Stimulated activated CD4-positive, alpha-beta T cell treated with anti-CD3 and anti-CD28 coated beads, Interleukin-4, amount 100 ng/mL, for 4 hours (primary cell): Measurements from ENCODE around the gene PDE7B.

ENCODE experiments used
- DNase-seq, 2 experiments: peaks; one replicate each; pipeline ENCODE4 v3.0.0-alpha.2; 2020

PDE7B gene

DNA sequence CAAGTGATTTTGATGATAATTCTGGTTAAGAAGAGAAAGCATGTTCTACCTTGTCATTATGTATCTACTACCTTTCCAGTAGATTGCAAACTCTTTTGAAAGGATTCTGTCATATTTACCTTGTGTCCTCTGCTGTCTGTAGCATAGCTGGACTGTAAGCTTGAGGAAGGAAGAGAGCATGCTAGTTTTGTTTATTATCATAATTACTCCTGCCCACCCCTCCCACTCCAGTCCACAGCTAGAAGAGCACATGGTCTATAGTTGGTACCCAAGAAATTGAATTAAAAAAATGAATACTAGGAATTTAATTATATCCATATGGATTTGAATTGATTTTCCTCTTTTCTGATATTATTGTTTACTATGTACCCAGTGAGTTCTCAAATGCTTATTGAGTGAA lies 40.2 kb downstream of the PDE7B start:
- DNase-seq = no peak

DNA sequence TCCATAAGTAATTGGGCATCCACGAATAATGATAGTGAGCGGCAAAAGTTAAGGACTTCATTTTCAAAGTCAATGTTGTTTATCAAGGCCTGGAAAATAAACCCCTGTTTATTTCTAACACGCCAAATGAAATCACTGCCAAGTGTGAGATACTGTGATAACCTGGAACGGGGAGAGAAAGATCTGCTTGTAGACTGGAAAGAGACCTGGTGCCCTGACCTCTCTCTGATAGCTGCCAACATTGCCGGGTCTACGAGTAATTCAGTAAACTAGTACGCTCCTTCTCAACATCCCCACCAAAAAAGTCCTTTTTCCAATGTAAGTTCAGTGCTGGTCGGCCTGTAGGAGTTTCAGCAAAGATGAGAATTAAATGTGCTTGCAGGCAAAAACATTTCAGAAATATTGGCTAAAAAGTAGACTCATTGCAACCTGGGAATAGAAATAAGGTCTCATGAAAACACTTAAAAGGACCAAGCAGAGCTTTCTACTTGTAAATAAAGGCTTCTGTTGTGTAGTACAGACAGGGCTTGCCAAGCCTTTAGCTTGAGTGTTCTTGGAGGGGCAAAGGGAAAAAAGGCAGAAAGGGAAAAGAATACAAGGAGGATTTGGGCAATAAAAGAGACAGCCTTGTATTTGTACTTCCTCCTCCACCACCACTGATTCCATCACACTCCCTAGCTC lies 43.9 kb downstream of the PDE7B start:
- no peak for DNase-seq

DNA sequence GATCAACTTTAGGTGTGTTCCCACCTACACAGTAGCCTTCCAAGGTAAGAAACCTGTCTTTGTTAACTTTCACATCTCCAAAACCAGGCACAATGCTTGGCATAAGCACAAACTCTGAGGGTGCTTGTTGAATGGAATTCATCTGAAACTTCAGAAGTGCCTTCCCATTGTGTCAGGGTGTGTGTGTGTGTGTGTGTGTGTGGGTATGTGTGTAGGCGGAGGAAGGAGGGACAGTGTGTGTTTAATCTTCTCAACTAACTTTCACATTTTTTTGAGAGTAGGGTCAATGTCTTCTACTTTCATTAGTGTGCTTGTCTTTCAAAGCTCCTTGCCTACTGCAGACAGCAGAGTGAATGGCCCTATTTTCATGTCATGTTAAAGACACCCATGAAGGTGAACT lies 45.6 kb downstream of the PDE7B start:
- no peak for DNase-seq

DNA sequence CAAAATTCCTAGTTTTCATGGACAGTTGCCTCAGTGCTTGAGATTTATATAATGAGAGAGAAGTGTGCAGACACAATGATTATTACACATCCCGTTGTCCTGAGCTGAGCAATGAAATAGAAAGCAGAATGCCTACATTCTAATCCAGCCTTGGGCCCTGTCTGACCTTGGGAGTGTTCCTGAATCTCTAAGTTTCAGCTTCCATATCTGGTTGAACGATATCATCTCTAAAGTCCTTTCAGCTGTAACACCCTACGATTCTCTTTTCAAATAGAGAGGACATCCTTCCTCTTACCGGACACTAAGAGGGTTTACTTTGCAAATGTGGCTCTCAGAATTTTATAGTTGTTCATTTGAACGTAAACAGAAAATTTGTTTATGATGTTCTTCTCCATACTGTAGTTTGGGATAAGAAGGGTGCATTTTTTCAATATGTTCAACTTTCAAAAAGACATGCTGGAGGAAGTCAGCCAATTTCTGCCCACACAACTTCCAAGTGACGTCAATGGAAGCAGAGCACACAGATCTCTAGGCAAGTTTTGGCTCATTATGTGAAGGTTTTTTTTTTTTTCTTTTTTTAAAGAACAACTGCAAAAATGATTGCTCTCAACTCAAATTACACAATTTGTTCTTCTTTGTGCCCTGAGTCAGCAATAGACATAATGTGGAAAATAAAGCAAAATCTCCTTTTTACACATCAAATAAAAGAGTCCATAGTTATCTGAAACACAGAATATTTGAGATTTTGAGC lies 50.4 kb downstream of the PDE7B start:
- DNase-seq = peak in 1 of 2 experiments; percentile 19

DNA sequence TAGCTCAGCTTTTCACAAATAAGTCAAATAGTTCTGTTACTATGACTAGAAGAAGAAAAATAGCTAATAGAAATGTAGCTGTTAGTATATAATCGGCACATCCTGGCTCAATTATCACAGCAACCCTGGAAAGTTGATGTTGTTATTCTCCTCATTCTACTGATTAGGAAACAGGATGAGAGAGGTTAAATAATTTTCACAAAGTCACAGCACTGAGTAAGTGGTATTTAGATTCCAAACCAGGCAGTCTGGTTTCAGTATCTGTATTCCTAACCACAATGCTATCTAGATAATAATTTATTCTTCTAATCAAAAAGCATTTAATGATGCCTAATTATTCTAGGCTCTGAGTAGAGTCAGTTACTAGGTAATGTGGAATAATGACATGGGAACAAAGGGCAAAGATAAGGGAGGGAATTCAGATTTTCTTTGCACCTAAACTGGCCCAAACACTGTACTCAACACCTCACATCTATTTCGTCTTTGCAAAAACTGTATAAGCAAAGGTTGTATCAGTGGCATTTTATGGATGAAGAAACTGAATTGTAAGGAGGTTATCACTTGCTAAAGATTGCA lies 51.3 kb downstream of the PDE7B start:
- DNase-seq = no peak

DNA sequence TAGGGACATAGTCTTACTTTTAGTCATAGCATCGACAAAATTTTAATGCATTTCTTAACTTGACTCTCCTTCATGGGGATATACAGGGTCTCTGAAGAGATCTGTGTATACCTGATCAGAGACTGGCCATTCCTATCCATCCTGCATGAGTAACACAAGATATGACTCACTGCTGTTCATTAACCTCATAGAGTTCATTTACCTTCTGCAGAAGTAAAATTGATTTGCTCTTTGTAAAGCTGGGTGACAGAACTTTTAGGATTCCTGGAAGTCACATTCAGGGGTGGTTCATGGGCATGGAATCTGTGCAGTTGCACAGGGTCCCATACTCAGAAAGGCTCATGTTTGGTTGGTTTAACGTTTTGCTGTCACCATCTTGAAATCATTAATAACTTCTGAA lies 53.2 kb downstream of the PDE7B start:
- DNase-seq = no peak

DNA sequence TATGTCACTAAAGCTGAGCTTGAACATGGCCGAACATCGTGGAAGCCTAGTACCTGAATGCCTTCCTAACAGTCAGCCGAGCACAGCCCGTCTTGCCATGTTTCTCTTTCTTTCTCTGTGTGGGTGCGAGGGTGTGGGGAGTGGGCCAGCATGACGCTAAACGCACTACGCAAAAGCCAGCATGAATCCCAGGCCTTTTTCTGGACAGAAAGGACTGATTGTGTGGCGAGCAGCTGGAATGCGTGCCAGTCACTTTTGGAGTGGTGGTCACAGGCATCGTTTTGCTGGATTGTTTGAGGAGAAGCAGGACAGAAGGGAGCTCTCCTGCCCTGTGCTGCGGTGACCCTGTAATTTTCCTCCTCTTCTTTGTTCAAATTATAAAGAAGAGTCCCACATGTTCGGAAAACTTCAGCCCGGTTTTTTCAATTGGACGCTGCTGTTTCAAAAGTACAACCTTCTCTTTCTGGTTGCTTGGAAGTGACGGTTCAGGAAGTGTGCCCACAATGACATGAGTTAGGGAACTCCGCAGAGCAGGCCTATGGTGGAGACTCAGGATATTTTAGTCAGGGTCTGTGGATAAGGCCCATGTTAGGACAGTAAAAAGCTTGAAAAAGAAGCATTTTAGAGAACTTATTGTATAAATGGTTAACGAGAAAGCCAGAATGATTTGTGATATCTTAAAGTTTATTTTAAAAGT lies 54.3 kb downstream of the PDE7B start:
- no peak for DNase-seq

DNA sequence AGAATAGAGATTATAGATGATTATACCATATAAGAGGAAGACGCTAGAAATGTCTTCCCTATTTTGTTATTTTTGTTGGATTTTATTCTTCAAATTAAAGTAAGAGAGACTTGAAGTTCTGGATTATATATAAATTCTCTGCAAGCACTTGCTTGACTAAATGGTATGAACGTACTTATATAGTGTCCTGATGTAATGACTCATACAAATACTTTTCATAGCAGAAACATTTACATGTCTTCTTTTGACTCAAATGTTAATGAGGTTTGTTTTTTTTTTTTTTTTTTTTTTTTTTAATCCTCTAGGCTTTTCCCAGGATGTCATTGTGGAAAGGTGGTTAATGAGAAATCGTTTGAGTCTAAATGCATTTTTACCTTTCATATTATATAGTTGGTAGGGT lies 55.0 kb downstream of the PDE7B start:
- DNase-seq = no peak

DNA sequence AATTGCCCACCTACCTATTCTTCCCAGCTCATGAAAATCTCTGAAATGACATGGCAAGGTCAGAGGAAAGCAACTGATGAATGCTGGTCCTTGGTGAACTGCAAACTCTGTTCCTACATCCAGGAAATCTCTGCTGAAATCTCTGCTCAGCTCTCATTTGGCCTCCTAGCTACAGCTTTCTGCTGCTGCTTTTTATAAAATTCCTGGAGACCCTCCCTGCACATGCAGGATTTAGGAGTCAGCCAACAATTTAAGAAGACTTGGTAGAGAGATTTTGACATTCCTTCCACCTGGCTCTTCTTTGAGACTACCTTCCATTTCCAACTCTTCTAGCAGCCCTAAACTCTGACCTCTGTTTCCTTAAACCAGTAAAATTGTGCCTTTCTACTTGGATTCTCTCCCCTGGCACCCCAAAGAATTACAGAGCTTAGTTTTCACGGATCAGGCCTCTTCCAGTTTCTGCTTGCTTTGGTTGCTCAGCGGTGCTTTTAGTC lies 55.5 kb downstream of the PDE7B start:
- no peak for DNase-seq

DNA sequence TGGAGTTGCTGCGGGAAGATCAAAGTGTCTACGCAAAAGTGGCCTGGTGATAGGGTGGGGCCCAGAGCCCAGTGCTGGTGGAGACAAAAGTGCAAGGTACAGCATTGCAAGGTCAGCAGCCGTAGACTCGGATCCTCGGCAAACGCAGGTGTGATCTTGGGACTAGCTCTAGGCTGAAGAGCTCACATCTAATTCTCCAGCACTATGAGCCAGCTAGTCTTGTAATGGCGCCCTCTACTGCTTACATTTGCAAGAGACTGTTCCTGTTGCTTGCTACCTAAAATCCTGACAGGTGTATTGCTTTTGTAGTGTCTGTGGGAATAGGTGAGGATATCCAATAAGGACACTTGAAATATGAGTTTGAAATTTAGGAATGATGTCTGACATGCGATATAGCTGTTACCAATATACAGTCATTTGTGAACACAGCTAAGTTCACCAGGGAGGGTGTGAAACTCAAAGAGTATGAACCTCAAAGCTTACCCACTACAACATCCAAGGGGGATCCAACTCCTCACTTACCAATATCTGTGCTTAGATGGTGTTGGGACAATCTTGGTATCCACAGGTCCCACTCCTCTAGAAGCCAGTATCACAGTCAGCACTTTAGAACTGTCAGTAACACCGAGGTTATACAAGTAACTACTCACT lies 58.4 kb downstream of the PDE7B start:
- DNase-seq = peak; percentile 8 to 26

DNA sequence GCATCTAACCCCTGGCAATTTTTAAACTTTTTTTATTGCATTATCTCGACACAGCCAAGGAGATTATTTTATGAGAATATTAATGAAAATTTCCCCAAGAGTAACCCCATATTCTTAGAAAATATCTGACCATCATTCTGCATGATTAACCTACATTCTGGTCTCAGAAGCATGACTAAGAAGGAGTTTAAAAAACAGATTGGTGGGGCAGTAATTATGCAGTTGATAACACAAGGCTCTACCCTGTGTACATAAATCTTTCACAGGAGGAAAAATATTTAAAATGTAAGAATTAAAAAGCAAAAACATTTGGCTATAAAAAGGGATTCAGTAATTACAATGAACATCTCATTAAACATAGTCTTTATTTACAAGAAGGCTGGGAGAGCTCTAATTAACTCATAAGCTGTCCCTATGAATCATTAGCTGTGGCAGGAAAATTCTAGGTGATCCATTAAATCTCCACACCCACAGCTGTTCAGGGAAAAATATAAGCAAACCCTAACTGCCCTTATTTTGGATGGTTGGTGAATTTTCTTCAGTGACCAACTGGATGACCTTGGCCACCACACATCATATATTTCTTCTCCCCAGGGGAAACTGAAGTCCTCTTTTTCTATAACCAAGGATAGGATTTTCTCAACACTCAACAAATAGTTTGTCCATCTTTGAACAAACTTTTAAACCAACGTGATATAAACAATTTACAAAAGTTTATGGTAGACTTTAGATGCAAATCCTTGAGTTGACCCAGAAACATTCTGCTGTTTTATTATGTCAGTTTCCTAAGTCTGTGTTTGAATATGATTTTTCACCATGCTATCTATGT lies 59.5 kb downstream of the PDE7B start:
- no peak for DNase-seq

DNA sequence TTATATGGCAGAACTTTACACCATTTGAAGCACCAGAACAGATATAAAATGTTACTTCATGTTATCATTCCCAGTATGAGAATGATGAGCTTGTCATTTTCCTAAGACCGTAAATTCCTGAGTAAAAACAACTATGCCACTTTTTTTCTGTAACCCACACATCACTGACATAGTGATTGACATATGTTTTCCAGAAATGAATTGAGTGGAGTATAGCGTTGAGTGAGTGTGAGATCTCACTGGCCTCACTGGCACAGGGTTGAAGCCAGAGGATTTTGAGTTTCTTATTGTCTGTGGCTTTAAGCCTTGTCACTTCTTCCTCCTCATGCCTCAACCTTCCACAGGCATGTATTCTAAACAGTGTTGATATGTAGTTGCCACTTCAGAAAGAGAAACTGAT lies 62.3 kb downstream of the PDE7B start:
- DNase-seq = no peak

DNA sequence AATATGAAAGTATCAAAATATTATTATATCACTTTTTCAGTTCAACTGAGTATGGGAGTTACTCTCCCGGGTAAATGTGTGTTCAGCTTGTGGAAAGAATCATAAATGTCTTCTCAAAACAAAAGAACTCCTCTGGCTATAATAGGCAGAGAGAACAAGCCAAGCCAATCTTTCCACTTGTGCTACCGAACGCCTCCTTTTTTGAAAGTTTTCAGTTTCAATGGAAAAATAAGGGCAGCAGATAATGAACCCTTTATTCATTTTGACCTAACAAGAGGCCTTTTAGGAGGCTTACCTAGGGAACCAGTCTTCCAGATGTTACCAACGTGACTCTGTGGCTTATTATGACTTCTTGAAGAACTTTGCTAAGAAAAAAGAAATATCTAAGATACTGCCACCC lies 67.5 kb downstream of the PDE7B start:
- no peak for DNase-seq

DNA sequence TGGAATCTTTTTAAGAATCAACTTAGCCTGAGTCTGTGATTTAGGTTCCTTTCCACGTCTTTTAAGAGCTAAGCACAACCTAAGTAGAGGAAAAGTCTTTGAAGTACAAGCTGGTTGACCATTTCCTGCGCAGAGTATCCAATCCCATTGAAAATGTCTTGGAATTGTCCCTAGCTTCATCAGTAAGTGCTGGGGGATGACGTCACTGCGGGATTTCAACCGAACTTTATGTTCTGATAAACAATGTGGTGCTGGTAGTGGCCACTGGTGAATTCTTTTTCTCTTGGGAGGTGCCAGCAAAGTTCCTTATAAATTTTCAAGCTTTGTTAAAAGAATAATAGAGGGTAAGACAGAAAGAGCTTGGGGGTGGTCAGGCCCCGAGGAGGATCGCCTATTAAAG lies 69.2 kb downstream of the PDE7B start:
- no peak for DNase-seq

DNA sequence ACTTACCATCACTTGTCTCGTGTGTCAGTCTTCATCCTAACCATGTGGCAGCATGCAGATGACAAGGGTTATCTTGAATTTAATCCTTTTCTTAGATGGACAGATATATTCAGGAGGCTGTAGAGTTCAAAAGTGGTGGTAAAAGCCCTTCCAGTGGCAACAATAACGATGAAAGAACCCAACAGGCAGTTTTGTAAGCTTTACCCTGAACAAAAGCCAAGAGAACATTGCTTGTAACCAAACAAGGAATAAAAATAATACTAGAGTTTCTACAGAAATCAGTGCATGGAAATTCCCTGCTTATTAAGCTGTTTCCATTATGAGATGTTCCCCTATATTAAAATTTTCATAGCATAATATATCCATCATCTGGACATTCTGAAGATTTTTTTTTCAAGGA lies 69.7 kb downstream of the PDE7B start:
- DNase-seq = no peak

DNA sequence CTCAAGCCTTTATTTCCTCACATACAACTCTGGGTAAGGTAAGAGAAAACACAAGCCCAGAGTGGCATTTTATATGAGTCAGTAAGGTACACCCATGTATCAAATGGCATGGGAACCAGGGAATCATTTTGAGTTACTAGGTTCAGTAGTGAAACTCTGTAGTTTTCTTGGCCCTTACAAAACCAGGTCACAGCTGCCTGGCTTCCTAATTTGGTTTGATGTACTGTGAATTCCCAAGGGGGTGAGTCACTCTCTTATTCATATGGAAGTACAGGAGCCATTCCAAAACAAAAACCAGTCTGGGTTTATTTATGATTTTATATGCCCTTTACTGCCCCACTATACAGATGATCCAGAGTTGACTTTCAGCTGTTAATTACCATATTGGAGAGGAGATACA lies 70.7 kb downstream of the PDE7B start:
- DNase-seq = no peak

DNA sequence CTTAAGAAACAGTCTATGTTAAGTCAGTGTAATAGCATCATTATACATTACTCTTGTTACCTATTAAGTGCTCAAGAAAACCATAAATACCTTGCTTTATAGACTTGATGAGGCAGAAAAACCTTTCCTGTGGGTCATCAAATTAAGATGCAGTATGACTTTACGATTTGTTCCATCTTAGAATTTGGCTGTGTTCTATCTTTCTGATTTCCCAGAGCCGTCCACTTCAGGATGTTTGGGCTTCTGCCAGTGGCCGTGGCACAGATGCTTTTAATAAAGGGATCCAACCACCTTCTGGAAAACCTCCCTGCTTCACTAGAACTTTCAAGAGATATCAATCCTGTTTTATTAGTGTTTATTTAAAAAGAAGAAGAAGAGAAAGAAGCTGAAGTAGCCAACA lies 71.2 kb downstream of the PDE7B start:
- DNase-seq = no peak

DNA sequence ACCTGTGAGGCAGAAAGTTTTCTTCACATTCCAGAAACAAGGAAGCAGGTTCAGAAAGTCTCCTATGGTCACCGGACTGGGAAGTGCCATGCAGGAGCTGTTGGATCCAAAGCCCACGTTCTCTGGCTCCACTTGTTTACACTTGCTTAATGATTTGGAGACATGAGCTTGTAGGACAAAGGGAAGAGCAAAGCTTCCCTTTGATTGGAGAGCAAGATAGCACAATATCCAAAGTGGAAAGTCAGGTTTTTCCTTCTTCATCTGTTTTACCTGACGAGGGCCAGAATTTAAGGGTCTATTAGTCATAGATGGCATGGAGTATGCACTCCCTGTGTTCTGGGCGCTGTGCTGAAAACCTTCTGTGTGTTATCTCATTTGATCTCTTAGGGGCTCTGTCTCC lies 81.2 kb downstream of the PDE7B start:
- DNase-seq = no peak

DNA sequence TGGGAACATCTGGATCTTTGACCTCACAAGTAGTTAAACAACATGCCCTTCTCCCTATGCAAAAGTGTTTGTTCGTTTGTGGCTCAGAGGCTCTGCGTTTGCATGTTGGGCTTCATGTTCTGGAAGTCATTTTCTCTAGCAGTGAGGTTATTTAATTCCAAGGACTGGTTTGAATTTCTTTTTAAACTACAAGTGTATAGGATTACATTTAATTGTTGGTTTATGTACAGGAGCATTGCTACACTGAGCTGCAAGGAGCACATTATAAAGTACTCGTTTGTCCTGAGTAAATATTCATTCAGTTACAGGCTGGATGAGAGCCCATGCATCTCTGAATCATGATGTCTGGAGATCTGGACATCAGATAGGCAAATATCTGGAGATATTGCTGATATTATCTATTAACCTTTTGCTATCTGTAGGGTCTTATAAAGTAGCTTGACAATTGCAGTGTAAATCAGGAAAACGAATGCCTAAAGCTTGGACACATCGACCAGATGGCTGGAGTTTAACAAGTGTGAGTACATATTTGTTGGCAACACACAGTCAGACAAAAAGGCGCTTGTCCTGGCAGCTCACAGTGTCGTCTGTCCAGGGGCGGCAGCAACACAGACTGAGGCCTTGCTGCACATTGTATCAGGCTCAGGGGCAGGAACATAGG lies 84.6 kb downstream of the PDE7B start:
- DNase-seq = no peak

DNA sequence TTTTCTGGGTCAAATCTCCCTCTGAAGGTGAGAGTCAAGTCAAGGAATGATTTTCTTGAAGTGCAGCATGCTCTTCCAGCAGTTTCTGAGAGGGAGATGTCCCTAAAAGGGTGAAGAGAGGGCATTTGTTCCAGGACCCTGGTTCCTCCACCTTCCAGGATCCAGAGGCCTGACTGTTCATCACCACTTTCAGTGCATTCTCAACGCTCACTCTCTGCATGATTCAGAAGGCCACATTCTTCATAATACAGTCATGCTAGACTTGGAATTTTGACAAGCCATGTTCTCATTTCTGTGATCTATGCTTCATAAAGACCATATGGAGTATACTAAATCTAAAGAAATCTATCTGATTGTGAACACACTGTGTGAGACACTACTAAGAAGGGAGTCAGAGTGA lies 85.1 kb downstream of the PDE7B start:
- no peak for DNase-seq

DNA sequence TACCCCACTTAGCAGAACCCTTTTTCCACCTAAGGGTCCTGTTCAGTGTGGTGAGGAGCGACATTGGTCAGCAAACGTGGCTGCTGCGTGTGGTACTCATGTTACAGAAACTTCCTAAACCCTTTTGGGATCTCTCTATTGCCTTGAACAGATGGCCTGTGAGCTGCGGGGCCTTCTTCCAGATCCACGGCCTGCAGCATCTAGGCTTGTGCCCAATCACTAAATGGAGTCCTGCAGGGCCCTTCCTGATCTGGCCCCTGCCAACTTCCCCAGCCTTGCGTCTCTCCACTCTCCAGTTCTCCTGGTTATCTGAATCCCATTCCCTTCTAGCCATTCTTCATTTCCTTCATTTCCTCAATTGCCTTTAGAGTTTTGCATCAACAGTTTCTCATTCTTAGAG lies 85.6 kb downstream of the PDE7B start:
- DNase-seq = no peak
